HG03558 (cell line): ENCODE measurements around the gene NR1H2.

ENCODE experiments used
- ATAC-seq: cut with Tn5 transposase; IDR thresholded peaks from one replicate; pipeline ENCODE4 v1.9.1; 2021; ENCODE audit warnings: moderate number of reproducible peaks; ENCODE audit not compliant: unreplicated experiment; ENCODE audit errors: extremely low read depth

The NR1H2 gene

DNA sequence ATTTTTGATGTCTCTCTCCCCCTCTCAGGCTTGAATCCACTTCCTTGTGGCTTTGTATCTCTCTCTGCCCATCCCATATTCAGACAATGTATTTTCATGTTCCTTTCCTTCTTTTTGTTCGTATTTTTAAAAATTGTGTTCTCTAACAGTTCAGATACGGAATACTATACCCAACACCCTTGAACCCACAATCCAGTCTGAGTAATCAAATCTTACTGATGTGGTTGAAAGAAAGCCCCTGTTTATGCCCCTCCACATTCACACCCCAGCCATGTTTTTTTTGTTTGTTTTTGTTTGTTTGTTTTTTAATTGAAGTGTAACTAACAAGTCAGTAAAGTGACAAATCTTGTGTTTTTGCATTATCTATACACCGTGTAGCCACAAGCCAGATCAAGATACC is 43.9 kb downstream of the NR1H2 start:
- ATAC-seq, result no peak

DNA sequence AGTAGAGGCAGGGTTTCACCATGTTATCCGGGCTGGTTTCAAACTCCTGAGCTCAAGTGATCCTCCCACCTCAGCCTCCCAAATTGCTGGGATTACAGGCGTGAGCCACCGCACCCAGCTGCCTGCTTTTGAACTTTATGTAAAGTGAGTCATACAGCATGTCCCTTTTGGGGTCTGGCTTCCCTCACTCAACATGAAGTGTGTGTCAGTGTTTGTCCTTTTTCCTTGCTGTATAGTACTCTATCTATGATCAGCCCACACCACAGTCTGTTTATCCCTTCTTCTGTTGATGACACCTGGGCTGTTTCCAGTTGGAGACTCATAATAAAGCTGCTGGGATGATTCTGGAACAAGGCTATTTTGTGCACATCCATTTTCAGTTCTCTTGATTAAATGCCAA is 44.6 kb downstream of the NR1H2 start:
- no peak for ATAC-seq

DNA sequence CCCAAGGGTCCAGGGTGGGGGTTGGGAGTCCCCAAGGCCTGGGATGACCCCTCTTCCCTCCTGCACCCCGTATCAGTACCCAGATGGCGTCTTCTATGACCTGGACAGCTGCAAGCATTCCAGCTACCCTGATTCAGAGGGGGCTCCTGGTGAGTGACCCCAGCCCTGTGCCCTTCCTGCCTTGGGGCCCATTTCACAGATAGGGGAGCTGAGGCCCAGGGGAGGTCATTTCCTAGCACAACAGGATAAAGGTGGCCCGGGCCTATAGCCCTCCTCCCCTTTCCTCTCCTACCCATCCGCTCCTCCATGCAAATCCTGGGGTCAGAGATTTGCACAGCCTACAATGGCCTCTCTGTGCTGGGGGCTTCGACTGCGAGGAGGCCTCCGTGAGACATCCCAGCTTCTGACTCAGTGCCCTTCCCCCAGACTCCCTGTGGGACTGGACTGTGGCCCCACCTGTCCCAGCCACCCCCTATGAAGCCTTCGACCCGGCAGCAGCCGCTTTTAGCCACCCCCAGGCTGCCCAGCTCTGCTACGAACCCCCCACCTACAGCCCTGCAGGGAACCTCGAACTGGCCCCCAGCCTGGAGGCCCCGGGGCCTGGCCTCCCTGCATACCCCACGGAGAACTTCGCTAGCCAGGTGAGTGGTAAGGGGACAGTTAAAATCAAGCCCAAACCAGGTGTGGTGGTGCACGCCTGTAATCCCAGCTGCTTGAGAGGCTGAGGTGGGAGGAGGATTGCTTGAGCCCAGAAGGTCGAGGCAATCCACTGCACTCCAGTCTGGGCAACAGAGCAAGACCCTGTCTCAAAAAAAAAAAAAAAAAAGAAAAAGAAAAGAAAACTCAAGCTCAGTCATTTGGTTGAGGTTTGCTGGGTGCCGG is 46.4 kb downstream of the NR1H2 start:
- ATAC-seq, result no peak

DNA sequence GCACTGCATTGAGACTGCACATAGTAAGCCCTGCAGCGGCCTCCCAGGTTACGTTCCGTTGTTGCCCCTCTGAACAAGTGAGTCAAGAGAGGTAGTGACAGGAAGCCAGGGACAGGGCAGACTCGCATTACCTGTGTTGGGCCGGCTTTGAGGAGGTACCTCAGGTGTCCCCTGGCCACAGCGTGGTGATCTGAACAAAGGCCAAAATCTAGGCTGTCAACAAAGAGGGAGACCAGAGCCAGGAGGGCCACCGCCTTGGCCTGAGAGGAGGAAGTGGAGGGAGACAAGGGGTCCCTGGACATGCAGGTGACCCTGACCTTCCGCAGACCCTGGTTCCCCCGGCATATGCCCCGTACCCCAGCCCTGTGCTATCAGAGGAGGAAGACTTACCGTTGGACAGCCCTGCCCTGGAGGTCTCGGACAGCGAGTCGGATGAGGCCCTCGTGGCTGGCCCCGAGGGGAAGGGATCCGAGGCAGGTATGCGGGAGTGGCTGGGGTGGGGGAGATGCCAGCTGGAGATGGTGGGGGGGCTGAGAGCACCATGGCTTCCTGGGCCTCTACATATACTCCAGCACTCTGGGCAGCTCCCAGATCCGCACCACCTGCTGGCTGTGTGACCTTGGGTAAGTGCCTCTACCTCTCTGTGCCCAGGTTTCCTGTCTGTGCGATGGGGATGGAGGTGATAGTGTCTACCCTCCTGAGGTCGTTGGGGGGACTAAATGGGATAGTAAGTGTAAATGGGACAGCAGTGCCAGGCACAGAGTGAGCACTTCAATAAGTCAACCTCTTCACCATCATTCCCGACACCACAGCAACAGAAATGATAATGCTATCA is 47.2 kb downstream of the NR1H2 start:
- no peak for ATAC-seq

DNA sequence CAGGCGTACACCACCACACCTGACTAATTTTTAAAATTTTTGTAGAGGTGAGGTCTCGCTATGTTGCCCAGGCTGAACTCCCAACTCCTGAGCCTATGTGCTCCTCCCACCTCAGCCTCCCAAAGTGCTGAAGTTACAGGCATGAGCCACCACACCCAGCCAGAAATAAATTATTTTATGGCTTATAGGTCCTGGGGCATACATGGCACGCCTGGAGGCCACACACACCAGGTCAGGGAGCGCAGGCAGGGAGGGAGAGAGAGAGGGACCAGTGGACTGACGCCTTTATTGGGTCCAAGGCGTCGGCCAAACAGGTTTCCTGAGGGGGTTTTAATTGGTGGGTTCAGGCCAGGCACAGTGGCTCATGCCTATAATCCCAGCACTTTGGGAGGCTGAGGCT is 49.3 kb downstream of the NR1H2 start:
- ATAC-seq, result no peak

DNA sequence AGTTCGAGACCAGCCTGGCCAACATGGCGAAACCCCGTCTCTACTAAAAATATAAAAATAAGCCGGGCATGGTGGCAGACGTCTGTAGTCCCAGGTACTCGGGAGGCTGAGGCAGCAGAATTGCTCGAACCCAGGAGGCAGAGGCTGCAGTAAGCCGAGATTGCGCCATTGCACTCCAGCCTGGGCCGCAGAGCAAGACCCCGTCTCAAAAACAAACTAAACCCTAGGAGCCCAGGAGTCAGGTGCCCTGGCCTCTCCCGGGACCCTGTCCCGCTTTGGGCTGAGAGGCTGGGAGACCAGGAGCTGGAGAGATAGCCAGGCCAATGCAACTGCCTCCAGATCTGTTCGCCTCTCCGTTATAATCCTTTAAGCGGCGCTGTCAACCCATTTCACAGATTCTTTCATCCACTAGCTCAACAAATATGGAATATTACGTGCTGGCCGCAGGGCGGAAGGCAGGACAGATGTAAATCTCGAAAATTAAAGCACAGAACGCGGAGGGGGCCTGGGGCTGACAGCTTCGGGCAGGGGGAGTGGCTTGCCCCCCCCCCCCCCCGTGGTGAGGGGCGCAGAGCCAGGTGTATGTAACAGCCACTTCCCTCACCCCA is 51.2 kb downstream of the NR1H2 start:
- no peak for ATAC-seq

DNA sequence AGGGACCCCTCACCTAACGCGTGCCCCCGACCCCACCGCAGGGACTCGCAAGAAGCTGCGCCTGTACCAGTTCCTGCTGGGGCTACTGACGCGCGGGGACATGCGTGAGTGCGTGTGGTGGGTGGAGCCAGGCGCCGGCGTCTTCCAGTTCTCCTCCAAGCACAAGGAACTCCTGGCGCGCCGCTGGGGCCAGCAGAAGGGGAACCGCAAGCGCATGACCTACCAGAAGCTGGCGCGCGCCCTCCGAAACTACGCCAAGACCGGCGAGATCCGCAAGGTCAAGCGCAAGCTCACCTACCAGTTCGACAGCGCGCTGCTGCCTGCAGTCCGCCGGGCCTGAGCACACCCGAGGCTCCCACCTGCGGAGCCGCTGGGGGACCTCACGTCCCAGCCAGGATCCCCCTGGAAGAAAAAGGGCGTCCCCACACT is 51.8 kb downstream of the NR1H2 start:
- no peak for ATAC-seq

DNA sequence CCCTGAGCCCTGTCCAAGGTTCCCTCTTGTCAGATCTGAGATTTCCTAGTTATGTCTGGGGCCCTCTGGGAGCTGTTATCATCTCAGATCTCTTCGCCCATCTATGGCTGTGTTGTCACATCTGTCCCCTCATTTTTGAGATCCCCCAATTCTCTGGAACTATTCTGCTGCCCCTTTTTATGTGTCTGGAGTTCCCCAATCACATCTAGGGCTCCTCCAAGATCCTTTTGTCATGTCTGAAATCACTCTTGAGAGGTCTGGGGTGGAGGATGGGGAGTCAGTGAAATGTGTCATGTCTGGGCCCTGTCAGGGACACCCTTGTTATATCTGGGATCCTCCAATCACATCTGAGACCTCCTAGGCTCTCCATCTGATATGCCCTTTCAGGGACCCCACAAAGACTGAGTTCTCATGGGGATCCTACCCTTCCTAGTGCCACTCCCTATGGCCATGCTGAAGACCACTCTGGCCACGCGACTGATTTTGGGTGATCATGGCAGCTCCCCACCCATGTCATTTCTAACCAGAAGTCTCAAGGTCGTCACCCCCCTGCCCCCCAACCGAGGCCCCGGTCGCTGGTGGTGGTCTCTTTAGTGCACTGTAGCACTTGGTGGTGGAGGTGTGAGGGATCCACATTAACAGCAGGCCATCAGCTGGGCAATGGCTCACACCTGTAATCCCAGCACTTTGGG is 52.7 kb downstream of the NR1H2 start:
- ATAC-seq, result no peak

DNA sequence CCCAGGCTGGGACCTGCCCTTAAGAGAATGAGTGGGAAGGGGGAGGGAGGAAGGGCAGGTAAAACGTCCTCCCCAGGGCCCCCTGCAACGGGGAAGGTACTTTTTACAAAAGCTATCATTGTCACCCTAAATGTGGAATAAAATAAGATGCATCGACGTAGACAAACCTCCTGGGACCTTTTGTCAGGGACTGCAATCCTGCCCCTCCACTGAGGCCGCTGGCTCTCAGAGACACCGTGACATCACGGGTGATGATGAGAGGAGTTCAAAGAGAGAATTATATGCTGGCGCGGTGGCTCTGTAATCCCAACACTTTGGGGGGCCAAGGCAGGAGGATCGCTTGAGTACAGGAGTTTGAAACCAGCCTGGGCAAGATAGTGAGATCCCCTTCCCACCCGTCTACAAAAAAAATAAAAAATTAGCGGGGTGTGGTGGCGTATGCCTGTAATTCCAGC is 54.7 kb downstream of the NR1H2 start:
- ATAC-seq, result no peak

DNA sequence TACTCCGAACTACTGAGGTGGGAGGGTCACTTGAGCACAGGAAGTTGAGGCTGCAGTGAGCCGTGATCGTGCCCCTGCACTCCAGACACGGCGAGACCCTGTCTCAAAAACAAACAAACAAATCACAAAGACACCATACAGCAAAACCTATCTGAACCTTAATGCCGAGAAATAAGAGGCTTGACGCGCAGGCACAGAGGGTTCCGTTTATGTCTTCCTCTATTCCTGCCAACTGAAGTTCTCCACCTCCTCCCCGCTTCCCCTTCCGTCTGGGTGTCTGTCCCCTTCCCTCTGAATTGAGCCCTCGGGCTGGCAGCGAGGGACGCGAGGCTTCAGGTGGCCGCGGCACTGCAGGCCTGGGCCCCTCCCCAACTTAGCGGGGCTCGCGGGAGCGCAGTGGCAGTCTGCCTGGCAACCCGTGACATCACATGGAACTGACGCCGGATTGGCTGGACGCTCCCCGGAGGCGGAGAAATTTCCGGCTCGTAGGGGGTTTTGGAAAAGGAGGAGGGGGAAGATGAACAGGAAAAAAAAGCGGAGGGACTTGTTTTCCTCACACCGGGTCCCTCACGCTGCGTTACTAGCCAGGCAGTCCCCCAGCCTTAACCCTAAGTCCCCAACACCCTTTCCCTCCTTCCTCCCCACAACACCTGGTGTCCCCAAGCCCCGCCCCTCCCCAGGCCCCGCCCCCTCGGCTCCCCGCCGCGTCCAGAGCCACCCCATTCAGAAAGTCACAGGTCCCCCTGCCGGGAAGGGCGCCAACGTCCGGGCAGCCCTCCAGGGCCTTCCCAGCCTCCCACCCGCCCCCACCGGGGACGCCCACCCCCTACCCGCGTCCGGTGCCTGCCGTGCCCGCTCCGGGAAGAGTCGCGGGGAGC is 55.3 kb downstream of the NR1H2 start:
- ATAC-seq, result no peak

DNA sequence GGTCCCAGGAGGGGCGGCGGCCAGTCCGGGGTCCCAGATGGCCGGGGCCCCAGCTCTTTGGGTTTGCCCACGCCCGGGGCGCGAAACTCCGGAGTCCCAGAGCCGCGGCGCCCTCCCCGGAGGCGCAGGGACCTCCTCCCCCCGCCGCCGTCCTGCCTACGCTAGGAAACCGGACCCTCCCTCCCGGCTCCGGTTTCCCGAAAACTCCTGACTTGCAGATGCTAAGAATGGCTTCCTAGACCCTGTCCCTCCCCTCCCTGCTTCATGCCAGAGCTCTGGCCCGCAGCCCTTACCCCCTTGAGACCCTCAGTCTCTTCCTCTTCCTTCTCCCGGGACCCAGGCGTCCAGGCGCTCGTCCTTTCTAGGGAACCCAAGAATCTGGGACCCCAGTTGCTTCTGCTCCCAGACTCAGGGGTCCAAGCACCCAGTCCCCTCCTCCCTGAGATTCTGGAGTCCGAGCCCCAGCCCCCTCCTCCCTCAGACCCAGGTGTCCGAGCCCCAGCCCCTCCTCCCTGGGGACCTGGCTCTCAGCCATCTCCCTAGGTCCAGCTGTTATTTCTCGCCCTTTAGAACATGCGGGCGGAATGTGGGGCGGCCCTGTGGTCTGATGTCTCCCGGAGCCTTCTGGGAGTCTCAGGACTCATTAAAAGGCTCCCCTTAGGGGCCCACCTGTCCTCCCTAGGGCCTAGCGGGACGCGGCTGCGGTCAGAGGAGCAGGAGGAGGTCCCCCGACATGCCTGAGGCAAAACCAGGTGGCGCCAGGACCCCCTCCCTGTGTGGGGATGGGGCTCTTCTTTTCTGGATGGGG is 56.2 kb downstream of the NR1H2 start, which contains the start of gene MYBPC2:
Gene MYBPC2 (plus strand): TSS at position 672 of the 808 bp plus-strand sequence. CDS start 62 bp downstream, at position 734.
- ATAC-seq, result no peak
